RWPE2 (cell line): ENCODE measurements around the gene DRD4.

Experiments
- ATAC-seq: fragments of 200-7000 bp; cut with Tn5 transposase; 3 replicates; pipeline ENCODE4 v1.9.1; 2021; ENCODE audit warnings: low read depth
- DNase-seq: peaks from one replicate; pipeline ENCODE4 v3.0.0-alpha.2; 2020; ENCODE audit warnings: low spot score
- H3K27ac ChIP-seq: fragments of 450-650 bp; 2 replicates; pipeline ENCODE4 v1.5.1; 2017; ENCODE audit warnings: mild to moderate bottlenecking; ENCODE audit not compliant: poor library complexity, severe bottlenecking
- H3K27me3 ChIP-seq: fragments of 250-450 bp; sonication (Bioruptor Pico); 2 replicates; pipeline ENCODE4 v1.5.1; 2021; ENCODE audit warnings: mild to moderate bottlenecking, moderate library complexity; ENCODE audit not compliant: insufficient read depth, poor library complexity, severe bottlenecking
- H3K36me3 ChIP-seq: fragments of 250-450 bp; sonication (Bioruptor Pico); 2 replicates; pipeline ENCODE4 v1.5.1; 2020; ENCODE audit warnings: low read depth, mild to moderate bottlenecking, moderate library complexity
- H3K4me1 ChIP-seq: fragments of 250-450 bp; sonication (Bioruptor Pico); 2 replicates; pipeline ENCODE4 v1.5.1; 2021; ENCODE audit warnings: mild to moderate bottlenecking, moderate library complexity; ENCODE audit not compliant: insufficient read depth, poor library complexity, severe bottlenecking
- H3K4me3 ChIP-seq: fragments of 250-450 bp; sonication (Bioruptor Pico); 2 replicates; pipeline ENCODE4 v1.5.1; 2021; ENCODE audit warnings: mild to moderate bottlenecking, moderate library complexity; ENCODE audit not compliant: severe bottlenecking
- H3K9me3 ChIP-seq: fragments of 250-450 bp; sonication (Bioruptor Pico); 2 replicates; pipeline ENCODE4 v1.5.1; 2021; ENCODE audit warnings: mild to moderate bottlenecking, moderate library complexity; ENCODE audit not compliant: severe bottlenecking
- TF ChIP-seq, protein P1 (sequence below): fragments of 450-650 bp; IDR thresholded peaks from one replicate; pipeline ENCODE4 v1.5.1; 2017; ENCODE audit warnings: mild to moderate bottlenecking, moderate library complexity; ENCODE audit not compliant: poor library complexity, severe bottlenecking

Gene DRD4

DNA sequence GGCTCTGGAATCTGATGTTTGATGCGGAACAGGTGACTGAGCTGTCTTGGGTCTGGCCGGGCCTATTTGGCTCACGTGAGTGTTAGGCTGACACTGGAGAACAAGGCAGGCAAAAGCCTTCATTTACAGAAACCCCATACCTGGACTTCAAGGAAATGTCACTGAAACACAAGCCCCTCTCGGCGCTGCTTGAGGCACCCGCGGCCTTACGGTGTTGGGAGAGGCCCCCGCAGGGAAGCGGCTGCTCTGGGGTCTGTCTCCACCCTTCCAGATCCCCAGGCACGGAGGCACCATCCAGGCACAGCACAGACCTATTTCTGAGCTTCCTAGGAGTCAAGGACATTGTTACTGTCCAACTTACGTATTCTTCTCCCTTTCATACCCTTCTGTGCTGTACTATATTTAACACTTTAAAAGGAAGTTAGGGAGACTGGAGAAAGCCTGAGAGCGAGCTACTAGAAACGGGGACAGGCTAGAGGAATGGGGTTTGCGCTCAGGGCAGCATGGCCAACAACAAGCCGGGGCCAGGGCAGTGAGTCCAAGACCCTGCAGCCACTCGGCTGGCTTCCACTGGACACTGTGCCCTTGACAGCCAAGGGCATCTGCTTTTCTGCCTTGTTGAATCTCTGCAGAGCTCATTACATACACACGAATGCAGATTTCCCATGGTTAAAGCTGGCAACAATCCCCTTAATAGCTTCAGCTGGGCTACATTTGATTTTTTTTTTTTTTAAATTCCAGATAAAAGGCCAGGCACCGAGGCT, 23.8 kb downstream of the DRD4 start:
- Histone ChIP-seq H3K4me1 (no peaks in the 10 kb centered on the region), H3K36me3 (peaks cover 52% of the 10 kb centered on the region), H3K27me3 (no peaks in the 10 kb centered on the region), H3K27ac (no peak overlapping the region), H3K9me3 (no peaks in the 10 kb centered on the region), H3K4me3 (no peak overlapping the region)
- no peak for ATAC-seq
- TF ChIP-seq, protein P1, sequence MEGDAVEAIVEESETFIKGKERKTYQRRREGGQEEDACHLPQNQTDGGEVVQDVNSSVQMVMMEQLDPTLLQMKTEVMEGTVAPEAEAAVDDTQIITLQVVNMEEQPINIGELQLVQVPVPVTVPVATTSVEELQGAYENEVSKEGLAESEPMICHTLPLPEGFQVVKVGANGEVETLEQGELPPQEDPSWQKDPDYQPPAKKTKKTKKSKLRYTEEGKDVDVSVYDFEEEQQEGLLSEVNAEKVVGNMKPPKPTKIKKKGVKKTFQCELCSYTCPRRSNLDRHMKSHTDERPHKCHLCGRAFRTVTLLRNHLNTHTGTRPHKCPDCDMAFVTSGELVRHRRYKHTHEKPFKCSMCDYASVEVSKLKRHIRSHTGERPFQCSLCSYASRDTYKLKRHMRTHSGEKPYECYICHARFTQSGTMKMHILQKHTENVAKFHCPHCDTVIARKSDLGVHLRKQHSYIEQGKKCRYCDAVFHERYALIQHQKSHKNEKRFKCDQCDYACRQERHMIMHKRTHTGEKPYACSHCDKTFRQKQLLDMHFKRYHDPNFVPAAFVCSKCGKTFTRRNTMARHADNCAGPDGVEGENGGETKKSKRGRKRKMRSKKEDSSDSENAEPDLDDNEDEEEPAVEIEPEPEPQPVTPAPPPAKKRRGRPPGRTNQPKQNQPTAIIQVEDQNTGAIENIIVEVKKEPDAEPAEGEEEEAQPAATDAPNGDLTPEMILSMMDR: no peak
- no peak for DNase-seq

DNA sequence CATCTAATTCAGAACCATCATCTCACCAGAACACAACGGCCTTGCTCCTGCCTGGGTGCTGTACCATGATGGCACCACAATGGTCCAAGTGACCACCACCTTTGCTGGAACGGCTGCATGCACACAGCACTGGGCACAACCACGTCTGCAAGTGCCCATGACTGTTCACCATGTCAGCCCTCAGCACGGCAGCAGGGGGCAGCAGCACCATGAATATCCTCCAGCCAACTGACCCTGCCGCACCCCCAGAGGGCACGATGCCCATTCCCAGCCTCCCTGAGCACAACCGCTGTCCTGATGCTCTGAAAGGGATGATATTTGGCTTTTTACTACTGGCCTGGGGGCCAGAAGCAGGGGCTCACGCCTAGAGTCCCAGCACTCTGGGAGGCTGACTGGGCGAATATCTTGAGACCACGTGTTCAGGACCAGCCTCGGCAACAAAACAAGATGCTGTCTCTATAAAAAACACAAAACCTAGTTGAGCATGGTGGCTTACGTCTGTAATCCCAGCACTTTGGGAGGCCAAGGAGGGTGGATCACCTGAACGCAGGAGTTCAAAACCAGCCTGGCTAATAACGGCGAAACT, 25.7 kb downstream of the DRD4 start:
- Histone ChIP-seq H3K36me3 (peaks cover 51% of the 10 kb centered on the region), H3K9me3 (no peaks in the 10 kb centered on the region), H3K27me3 (no peaks in the 10 kb centered on the region), H3K27ac (no peak overlapping the region), H3K4me1 (no peaks in the 10 kb centered on the region), H3K4me3 (no peak overlapping the region)
- DNase-seq: no peak
- TF ChIP-seq, protein P1: peak; percentile 69
- ATAC-seq: peak; percentile 71

DNA sequence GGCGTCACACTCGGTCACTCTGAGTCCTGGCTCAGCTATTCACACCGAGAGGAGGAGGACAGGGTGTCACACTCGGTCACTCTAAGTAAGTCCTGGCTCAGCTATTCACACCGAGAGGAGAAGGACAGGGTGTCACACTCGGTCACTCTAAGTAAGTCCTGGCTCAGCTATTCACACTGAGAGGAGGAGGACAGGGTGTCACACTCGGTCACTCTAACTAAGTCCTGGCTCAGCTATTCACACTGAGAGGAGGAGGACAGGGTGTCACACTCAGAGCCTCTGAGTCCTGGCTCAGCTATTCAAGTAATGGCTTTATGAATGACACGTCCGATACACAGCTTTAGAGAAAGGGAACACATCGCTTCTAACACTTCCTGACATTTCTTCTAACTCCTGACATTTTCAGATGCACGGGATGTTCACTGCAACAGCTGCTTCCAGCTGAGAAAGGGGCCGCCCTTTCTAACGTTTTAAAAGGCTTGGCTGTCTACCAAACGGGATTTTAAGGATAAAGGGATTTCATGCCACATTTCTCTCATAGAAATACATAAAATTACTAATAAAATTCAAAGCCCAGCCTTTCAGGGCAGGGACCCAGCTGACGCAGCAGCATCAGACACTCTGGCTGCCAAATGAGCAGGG, 28.1 kb downstream of the DRD4 start:
- H3K9me3 ChIP-seq: no peaks in the 10 kb centered on the region
- ATAC-seq: no peak
- H3K4me1 ChIP-seq: no peaks in the 10 kb centered on the region
- H3K4me3 ChIP-seq: no peak overlapping the region
- TF ChIP-seq, protein P1: no peak
- no peak overlapping the region for H3K27ac ChIP-seq
- H3K36me3 ChIP-seq: peaks cover 35% of the 10 kb centered on the region
- H3K27me3 ChIP-seq: no peaks in the 10 kb centered on the region
- DNase-seq: no peak

DNA sequence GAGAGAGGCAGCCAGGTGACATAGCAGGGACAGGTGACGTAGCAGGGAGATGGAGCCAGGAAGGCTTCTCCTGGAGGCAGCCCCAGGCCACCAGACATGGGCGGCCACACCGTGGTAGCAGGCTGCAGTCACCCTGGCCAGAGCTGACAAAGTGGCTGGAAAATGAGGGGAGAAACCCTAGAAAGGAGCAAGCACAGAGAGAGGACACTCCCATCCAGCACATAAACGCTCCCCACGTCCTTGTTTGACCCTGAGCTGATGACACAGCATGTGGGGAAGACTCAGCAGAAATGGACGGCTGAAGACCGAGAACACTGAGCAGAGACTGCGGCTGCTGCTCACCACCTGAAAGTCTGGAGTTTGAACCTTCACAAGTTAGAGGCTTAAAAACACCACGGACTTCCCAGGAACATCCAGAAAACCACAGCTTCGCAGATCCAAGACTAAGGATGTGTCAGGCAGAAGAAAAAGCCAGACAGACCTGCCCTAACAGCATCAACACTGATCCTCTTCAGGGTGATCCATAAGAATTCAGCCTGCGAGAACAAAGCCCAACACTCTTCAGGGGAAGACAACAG, 28.7 kb downstream of the DRD4 start:
- no peak overlapping the region for H3K27ac ChIP-seq

More for the DNA sequence above, 28.7 kb downstream of the DRD4 start:
- TF ChIP-seq, protein P1: no peak
- DNase-seq: no peak
- H3K36me3 ChIP-seq: peaks cover 35% of the 10 kb centered on the region
- no peak for ATAC-seq
- no peaks in the 10 kb centered on the region for H3K4me1 ChIP-seq
- no peak overlapping the region for H3K4me3 ChIP-seq
- H3K9me3 ChIP-seq: no peaks in the 10 kb centered on the region
- no peaks in the 10 kb centered on the region for H3K27me3 ChIP-seq
